Measurements from ENCODE around the gene CPXM2.
A peak's percentile ranks its signal among the peaks of the same experiment; 100 is the strongest.

- TF ChIP-seq MAX (IDR thresholded peaks at IDR 0.05) = no peak
- no peak for TF ChIP-seq CTCF (IDR thresholded peaks at IDR 0.05 in 2 of 3, conservative IDR thresholded peaks at IDR 0.05 in 1 of 3; ENCODE audit: borderline replicate concordance in 1 of 3, insufficient read depth in 1 of 3, low read depth in 2 of 3, low read length in 2 of 3)
- no peak for TF ChIP-seq REST (IDR thresholded peaks at IDR 0.05; ENCODE audit: low read depth)
- no peak for TF ChIP-seq EZH2 (IDR thresholded peaks at IDR 0.05)
- TF ChIP-seq YY1 (IDR thresholded peaks at IDR 0.05; ENCODE audit: extremely low read depth, insufficient replicate concordance, low read depth, low read length) = no peak
- TF ChIP-seq TCF7L2 (IDR thresholded peaks at IDR 0.05; ENCODE audit: borderline replicate concordance, extremely low read depth, insufficient read depth, insufficient read length) = no peak
- TF ChIP-seq ELF1 (IDR thresholded peaks at IDR 0.05; ENCODE audit: borderline replicate concordance, low read depth) = no peak
- TF ChIP-seq POLR2AphosphoS5 (IDR thresholded peaks at IDR 0.05; ENCODE audit: low read depth, low read length) = no peak
- peak; percentile 41; the same call in 1 of the 2 replicates for TF ChIP-seq EZH2phosphoT487 (IDR thresholded peaks at IDR 0.05; ENCODE audit: borderline replicate concordance)
- TF ChIP-seq POLR2A (IDR thresholded peaks at IDR 0.05; ENCODE audit: borderline replicate concordance, extremely low read depth, insufficient read depth, insufficient read length) = no peak
- TF ChIP-seq SRF (IDR thresholded peaks at IDR 0.05; ENCODE audit: low read depth) = no peak
Measured at GRCh38 chr10:123781956-123782500, 109.6 kb downstream of the CPXM2 start.

Measured in HCT116 (cell line).